Coronary artery (tissue), 2 donors: ENCODE results near the gene NUP93.

Source experiments
- DNase-seq: peaks from one replicate; pipeline ENCODE4 v3.0.0-alpha.2; 2017; ENCODE audit warnings: low spot score
- H3K27ac ChIP-seq, 2 donors: fragments of 200-600 bp; sonication (generic); one replicate each; pipeline ENCODE4 v1.5.1; 2016 to 2019
- H3K4me3 ChIP-seq: fragments of 200-600 bp; sonication (generic); 2 replicates; pipeline ENCODE4 v1.5.1; 2016; ENCODE audit warnings: mild to moderate bottlenecking, moderate library complexity
- CTCF ChIP-seq: fragments of 200-600 bp; sonication (generic); IDR thresholded peaks from one replicate; pipeline ENCODE4 v1.5.1; 2019; ENCODE audit warnings: antibody characterized with exemption

The NUP93 gene

GRCh38 chr16:56697456-56698155, 32.3 kb upstream of the NUP93 start:
- no peak for TF ChIP-seq CTCF

DNA sequence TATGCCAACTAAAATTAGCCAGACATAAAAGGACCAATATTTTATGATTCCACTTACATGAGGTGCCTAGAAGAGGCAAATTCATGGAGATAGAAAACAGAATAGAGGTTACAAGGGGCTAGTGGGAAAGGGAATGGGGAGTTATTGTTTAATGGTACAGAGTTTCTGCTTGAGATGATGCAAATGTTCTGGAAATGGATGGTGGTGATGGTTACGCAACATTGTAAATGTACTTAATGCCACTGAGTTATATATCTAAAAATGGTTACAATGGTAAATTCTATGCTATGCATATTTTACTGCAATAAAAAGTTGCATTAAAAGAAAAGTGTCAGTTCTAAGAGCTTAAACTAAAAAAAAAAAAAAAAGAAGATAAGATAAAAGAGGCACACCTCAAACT, 29.7 kb upstream of the NUP93 start:
- no peak for DNase-seq
- H3K27ac ChIP-seq = no peak overlapping the region
- H3K4me3 ChIP-seq = no peak overlapping the region
- TF ChIP-seq CTCF = no peak

More at GRCh38 chr16:56697456-56698155, 32.3 kb upstream of the NUP93 start:
- no peak for DNase-seq
- Histone ChIP-seq H3K4me3 (no peak overlapping the region), H3K27ac (no peak overlapping the region)

- DNase-seq = no peak
- no peak overlapping the region for H3K4me3 ChIP-seq
- no peak overlapping the region for H3K27ac ChIP-seq
- TF ChIP-seq CTCF = no peak
Measured at GRCh38 chr16:56700631-56701030, 29.3 kb upstream of the NUP93 start.

DNA sequence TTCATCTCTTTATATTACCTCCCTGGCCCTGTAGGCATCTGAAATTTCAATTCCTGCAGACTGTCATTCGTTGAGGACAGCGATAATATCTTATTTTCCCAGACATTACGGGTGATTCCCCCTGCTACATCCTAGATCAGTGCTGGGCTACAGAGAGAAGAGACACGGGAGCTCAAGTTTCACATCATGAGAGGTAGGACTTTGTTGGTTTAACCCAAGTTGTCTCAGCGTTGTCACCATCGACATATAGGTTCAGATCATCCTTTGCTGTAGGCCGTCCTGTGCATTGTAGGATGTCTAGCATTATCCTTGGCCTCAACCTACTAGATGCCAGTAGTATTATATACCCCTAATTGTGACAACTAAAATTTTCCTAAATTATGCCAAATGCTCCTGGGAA, 28.4 kb upstream of the NUP93 start:
- no peak for TF ChIP-seq CTCF
- H3K27ac ChIP-seq = no peak overlapping the region

GRCh38 chr16:56702836-56703235, 27.1 kb upstream of the NUP93 start:
- no peak for TF ChIP-seq CTCF
- no peak overlapping the region for H3K4me3 ChIP-seq
- H3K27ac ChIP-seq = no peak overlapping the region
- DNase-seq = no peak

More for the DNA sequence above, 28.4 kb upstream of the NUP93 start:
- no peak for DNase-seq
- no peak overlapping the region for H3K4me3 ChIP-seq

- Histone ChIP-seq H3K27ac (no peak overlapping the region), H3K4me3 (no peak overlapping the region)
- no peak for DNase-seq
- no peak for TF ChIP-seq CTCF
Measured at GRCh38 chr16:56708525-56709442, 21.1 kb upstream of the NUP93 start.
